ENCODE data around the gene RHBDL2. TPM values are rescaled to one million over a fixed set of nuclear protein-coding genes. Genes with fewer than 3 reads are reported as not detected.

The RHBDL2 gene
- total RNA-seq, 1 experiment from 2014 or later: not detected

- ATAC-seq: no peak
Observed at GRCh38 chr1:38919130-38919529, 22.5 kb downstream of the RHBDL2 start.

GRCh38 chr1:38918568-38918967 lies 23.1 kb downstream of the RHBDL2 start:
- POLR2A ChIA-PET: no interaction called here
- no peak overlapping the region for H3K4me3 ChIP-seq (replicated peaks in 1 of 2; ENCODE audit: low read depth in 1 of 2, low read length in 2 of 2)
- no peak for TF ChIP-seq EZH2 (IDR thresholded peaks at IDR 0.05)
- TF ChIP-seq EZH2phosphoT487 (IDR thresholded peaks at IDR 0.05; ENCODE audit: borderline replicate concordance): no peak
- TF ChIP-seq YY1 (IDR thresholded peaks at IDR 0.05; ENCODE audit: extremely low read depth, insufficient replicate concordance, low read depth, low read length): no peak
- TF ChIP-seq CEBPB (IDR thresholded peaks at IDR 0.05; ENCODE audit: low read depth): no peak
- no peak for TF ChIP-seq FOSL1 (IDR thresholded peaks at IDR 0.05; ENCODE audit: low read depth)
- TF ChIP-seq EGR1 (IDR thresholded peaks at IDR 0.05; ENCODE audit: low read depth): no peak
- TF ChIP-seq JUND (IDR thresholded peaks at IDR 0.05): no peak
- no peak for TF ChIP-seq POLR2AphosphoS5 (IDR thresholded peaks at IDR 0.05; ENCODE audit: low read depth, low read length)
- TF ChIP-seq TCF7L2 (IDR thresholded peaks at IDR 0.05; ENCODE audit: borderline replicate concordance, extremely low read depth, insufficient read depth, insufficient read length): no peak
- no peak for TF ChIP-seq CBX3 (IDR thresholded peaks at IDR 0.05; ENCODE audit: low read depth)
- TF ChIP-seq ATF3 (IDR thresholded peaks at IDR 0.05): no peak
- no peak for TF ChIP-seq SRF (IDR thresholded peaks at IDR 0.05; ENCODE audit: low read depth)
- no peak for TF ChIP-seq MAX (IDR thresholded peaks at IDR 0.05)
- no peak for TF ChIP-seq CTCF (IDR thresholded peaks at IDR 0.05 in 2 of 3, conservative IDR thresholded peaks at IDR 0.05 in 1 of 3; ENCODE audit: borderline replicate concordance in 1 of 3, insufficient read depth in 1 of 3, low read depth in 2 of 3, low read length in 2 of 3)
- no peak for DNase-seq (ENCODE audit: low read depth, low spot score)
- intact Hi-C loops (cut with micrococcal nuclease): no loop called here
- H2AFZ ChIP-seq (ENCODE audit: low read depth, low read length, poor library complexity, severe bottlenecking): no peak overlapping the region
- H3K9me2 ChIP-seq (ENCODE audit: insufficient read depth): no peaks in the 10 kb centered on the region
- no TSS peak for BruUV-seq (replicated peaks)
- H3K27me3 ChIP-seq (ENCODE audit: insufficient read depth, low read length): no peaks in the 10 kb centered on the region
- no peaks in the 10 kb centered on the region for H4K20me1 ChIP-seq (ENCODE audit: insufficient read depth)
- no peak overlapping the region for H3K4me2 ChIP-seq (ENCODE audit: low read length)
- H3K36me3 ChIP-seq (ENCODE audit: control insufficient read depth in 1 of 2, insufficient read depth in 2 of 2, low read length in 2 of 2): no peaks in the 10 kb centered on the region
- no peaks in the 10 kb centered on the region for H3K4me1 ChIP-seq (ENCODE audit: control insufficient read depth in 1 of 2, insufficient read depth in 2 of 2, low read length in 2 of 2)
- no peak overlapping the region for H3K9ac ChIP-seq (ENCODE audit: low read length)
- RAD21 ChIA-PET (ENCODE audit: low non-redundant PET in 1 of 2, low total read pairs in 2 of 2, uncharacterized antibody in 2 of 2, unreplicated experiment in 2 of 2): no interaction called here
- ATAC-seq: no peak
- H3K27ac ChIP-seq (ENCODE audit: low read depth, low read length): no peak overlapping the region
- no peaks in the 10 kb centered on the region for H3K79me2 ChIP-seq (ENCODE audit: insufficient read depth, low read length)
- no peaks in the 10 kb centered on the region for H3K9me3 ChIP-seq (ENCODE audit: control insufficient read depth in 1 of 2, insufficient read depth in 1 of 2, low read depth in 1 of 2, low read length in 2 of 2)
- CTCF ChIA-PET: no interaction called here

More at GRCh38 chr1:38919130-38919529, 22.5 kb downstream of the RHBDL2 start:
- Histone ChIP-seq H3K4me2 (ENCODE audit: low read length) (no peak overlapping the region), H3K27me3 (ENCODE audit: insufficient read depth, low read length) (no peaks in the 10 kb centered on the region), H3K36me3 (ENCODE audit: control insufficient read depth in 1 of 2, insufficient read depth in 2 of 2, low read length in 2 of 2) (no peaks in the 10 kb centered on the region), H3K9me2 (ENCODE audit: insufficient read depth) (no peaks in the 10 kb centered on the region), H3K4me1 (ENCODE audit: control insufficient read depth in 1 of 2, insufficient read depth in 2 of 2, low read length in 2 of 2) (no peaks in the 10 kb centered on the region), H3K79me2 (ENCODE audit: insufficient read depth, low read length) (no peaks in the 10 kb centered on the region), H3K9ac (ENCODE audit: low read length) (no peak overlapping the region), H4K20me1 (ENCODE audit: insufficient read depth) (no peaks in the 10 kb centered on the region), H3K9me3 (ENCODE audit: control insufficient read depth in 1 of 2, insufficient read depth in 1 of 2, low read depth in 1 of 2, low read length in 2 of 2) (no peaks in the 10 kb centered on the region), H3K27ac (ENCODE audit: low read depth, low read length) (no peak overlapping the region), H3K4me3 (replicated peaks in 1 of 2; ENCODE audit: low read depth in 1 of 2, low read length in 2 of 2) (no peak overlapping the region), H2AFZ (ENCODE audit: low read depth, low read length, poor library complexity, severe bottlenecking) (no peak overlapping the region)
- no peak for DNase-seq (ENCODE audit: low read depth, low spot score)
- intact Hi-C loops (cut with micrococcal nuclease): no loop called here
- ChIA-PET CTCF (no interaction called here), RAD21 (ENCODE audit: low non-redundant PET in 1 of 2, low total read pairs in 2 of 2, uncharacterized antibody in 2 of 2, unreplicated experiment in 2 of 2) (no interaction called here), POLR2A (no interaction called here)
- TF ChIP-seq POLR2AphosphoS5 (IDR thresholded peaks at IDR 0.05; ENCODE audit: low read depth, low read length) (no peak), RAD21 (IDR thresholded peaks at IDR 0.05; ENCODE audit: low read depth) (peak; percentile 39; the same call in 1 of the 2 replicates)
- BruUV-seq (replicated peaks): no TSS peak
